ENCODE data around the gene PPFIA1. TPM values are rescaled to one million over a fixed set of nuclear protein-coding genes. Genes with fewer than 3 reads are reported as not detected.
A peak's percentile ranks its signal among the peaks of the same experiment; 100 is the strongest.

PPFIA1 gene
- total and polyA plus RNA-seq, 2 of the 13 experiments (the other 11 are each of a cell fraction or from before 2014, with no cell fraction given), result 29.9 to 45.2 TPM

- TF ChIP-seq ZSCAN30 (CRISPR knock-in tag; IDR thresholded peaks at IDR 0.05) (no peak), ZNF850 (CRISPR knock-in tag; conservative IDR thresholded peaks at IDR 0.05) (no peak), PHF8 (CRISPR knock-in tag; IDR thresholded peaks at IDR 0.05) (no peak), JUN (CRISPR knock-in tag; IDR thresholded peaks at IDR 0.05) (peak; percentile 48; the same call in 1 of the 2 replicates), HOXA5 (CRISPR knock-in tag; IDR thresholded peaks at IDR 0.05) (no peak), ZNF432 (CRISPR knock-in tag; IDR thresholded peaks at IDR 0.05; ENCODE audit: borderline replicate concordance) (no peak), ZNF567 (CRISPR knock-in tag; IDR thresholded peaks at IDR 0.05; ENCODE audit: borderline replicate concordance) (no peak), NAIF1 (CRISPR knock-in tag; IDR thresholded peaks at IDR 0.05; ENCODE audit: borderline replicate concordance) (no peak), CHD2 (IDR thresholded peaks at IDR 0.05; ENCODE audit: low read depth, low read length) (no peak), ZFX (CRISPR knock-in tag; IDR thresholded peaks at IDR 0.05; ENCODE audit: low read depth) (peak; percentile 83), ELF3 (CRISPR knock-in tag; IDR thresholded peaks at IDR 0.05) (no peak), KMT2B (CRISPR knock-in tag; IDR thresholded peaks at IDR 0.05) (no peak), STAG1 (CRISPR knock-in tag; IDR thresholded peaks at IDR 0.05) (no peak), ZNF33A (CRISPR knock-in tag; IDR thresholded peaks at IDR 0.05; ENCODE audit: borderline replicate concordance) (no peak), ZNF121 (CRISPR knock-in tag; IDR thresholded peaks at IDR 0.05) (no peak), ZBTB10 (CRISPR knock-in tag; IDR thresholded peaks at IDR 0.05; ENCODE audit: borderline replicate concordance) (no peak), STAT5B (CRISPR knock-in tag; IDR thresholded peaks at IDR 0.05) (no peak), ZMYM2 (CRISPR knock-in tag; IDR thresholded peaks at IDR 0.05) (no peak), NRL (CRISPR knock-in tag; IDR thresholded peaks at IDR 0.05; ENCODE audit: borderline replicate concordance) (no peak; the same call in 1 of the 2 replicates), YEATS2 (CRISPR knock-in tag; IDR thresholded peaks at IDR 0.05; ENCODE audit: borderline replicate concordance) (peak; percentile 53; the same call in 1 of the 2 replicates), ZNF354B (CRISPR knock-in tag; IDR thresholded peaks at IDR 0.05) (no peak), ZNF501 (CRISPR knock-in tag; IDR thresholded peaks at IDR 0.05) (peak; percentile 63; the same call in 1 of the 2 replicates), EHMT2 (IDR thresholded peaks at IDR 0.05; ENCODE audit: borderline replicate concordance, low read depth, low read length) (no peak), ZNF12 (CRISPR knock-in tag; IDR thresholded peaks at IDR 0.05) (no peak), ZSCAN9 (CRISPR knock-in tag; IDR thresholded peaks at IDR 0.05; ENCODE audit: borderline replicate concordance) (0 out of 2 replicates have a peak, but pooled peaks have one; percentile 12), DPF2 (CRISPR knock-in tag; IDR thresholded peaks at IDR 0.05; ENCODE audit: borderline replicate concordance, low read depth) (0 out of 2 replicates have a peak, but pooled peaks have one; percentile 29)
- TF ChIP-seq, protein P1, sequence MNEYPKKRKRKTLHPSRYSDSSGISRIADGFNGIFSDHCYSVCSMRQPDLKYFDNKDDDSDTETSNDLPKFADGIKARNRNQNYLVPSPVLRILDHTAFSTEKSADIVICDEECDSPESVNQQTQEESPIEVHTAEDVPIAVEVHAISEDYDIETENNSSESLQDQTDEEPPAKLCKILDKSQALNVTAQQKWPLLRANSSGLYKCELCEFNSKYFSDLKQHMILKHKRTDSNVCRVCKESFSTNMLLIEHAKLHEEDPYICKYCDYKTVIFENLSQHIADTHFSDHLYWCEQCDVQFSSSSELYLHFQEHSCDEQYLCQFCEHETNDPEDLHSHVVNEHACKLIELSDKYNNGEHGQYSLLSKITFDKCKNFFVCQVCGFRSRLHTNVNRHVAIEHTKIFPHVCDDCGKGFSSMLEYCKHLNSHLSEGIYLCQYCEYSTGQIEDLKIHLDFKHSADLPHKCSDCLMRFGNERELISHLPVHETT (CRISPR knock-in tag; conservative IDR thresholded peaks at IDR 0.05), result 0 out of 2 replicates have a peak, but pooled peaks have one; percentile 16
Measured at GRCh38 chr11:70399681-70400112, 129.2 kb downstream of the PPFIA1 start (continued).

Data from HepG2 (cell line).